C4-2B (cell line): ENCODE results near the gene SLC29A1.
"Not testable (repeated sequence)": the region's sequence is repeated elsewhere in the genome, so short reads cannot be mapped to it uniquely, and the experiment has no call there.

ENCODE experiments used
- ZFX ChIP-seq: fragments of 450-650 bp; IDR thresholded peaks from 2 replicates; pipeline ENCODE4 v1.6.1; 2017
- TF ChIP-seq, protein P1 (sequence below): fragments of 450-650 bp; conservative IDR thresholded peaks from 2 replicates; pipeline ENCODE4 v1.5.1; 2017; ENCODE audit warnings: mild to moderate bottlenecking

DNA sequence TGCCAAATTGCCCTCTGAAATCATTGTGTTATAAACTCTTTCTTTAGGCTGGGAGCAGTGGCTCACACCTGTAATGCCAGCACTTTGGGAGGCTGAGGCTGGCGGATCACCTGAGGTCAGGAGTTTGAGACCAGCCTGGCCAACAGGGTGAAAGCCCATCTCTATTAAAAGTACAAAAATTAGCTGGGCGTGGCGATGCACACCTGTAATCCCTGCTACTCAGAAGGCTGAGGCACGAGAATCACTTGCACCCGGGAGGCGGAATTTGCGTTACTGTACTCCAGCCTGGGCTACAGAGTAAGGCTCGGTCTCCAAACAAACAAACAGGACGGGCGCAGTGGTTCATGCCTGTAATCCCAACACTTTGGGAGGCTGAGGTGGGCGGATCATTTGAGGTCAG is 27.0 kb upstream of the SLC29A1 start:
- TF ChIP-seq, protein P1, sequence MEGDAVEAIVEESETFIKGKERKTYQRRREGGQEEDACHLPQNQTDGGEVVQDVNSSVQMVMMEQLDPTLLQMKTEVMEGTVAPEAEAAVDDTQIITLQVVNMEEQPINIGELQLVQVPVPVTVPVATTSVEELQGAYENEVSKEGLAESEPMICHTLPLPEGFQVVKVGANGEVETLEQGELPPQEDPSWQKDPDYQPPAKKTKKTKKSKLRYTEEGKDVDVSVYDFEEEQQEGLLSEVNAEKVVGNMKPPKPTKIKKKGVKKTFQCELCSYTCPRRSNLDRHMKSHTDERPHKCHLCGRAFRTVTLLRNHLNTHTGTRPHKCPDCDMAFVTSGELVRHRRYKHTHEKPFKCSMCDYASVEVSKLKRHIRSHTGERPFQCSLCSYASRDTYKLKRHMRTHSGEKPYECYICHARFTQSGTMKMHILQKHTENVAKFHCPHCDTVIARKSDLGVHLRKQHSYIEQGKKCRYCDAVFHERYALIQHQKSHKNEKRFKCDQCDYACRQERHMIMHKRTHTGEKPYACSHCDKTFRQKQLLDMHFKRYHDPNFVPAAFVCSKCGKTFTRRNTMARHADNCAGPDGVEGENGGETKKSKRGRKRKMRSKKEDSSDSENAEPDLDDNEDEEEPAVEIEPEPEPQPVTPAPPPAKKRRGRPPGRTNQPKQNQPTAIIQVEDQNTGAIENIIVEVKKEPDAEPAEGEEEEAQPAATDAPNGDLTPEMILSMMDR = not testable (repeated sequence)
- not testable (repeated sequence) for TF ChIP-seq ZFX
